ENCODE results near the gene CNOT9. TPM values are rescaled to one million over a fixed set of nuclear protein-coding genes. Genes with fewer than 3 reads are reported as not detected.

CNOT9 gene, protein sequence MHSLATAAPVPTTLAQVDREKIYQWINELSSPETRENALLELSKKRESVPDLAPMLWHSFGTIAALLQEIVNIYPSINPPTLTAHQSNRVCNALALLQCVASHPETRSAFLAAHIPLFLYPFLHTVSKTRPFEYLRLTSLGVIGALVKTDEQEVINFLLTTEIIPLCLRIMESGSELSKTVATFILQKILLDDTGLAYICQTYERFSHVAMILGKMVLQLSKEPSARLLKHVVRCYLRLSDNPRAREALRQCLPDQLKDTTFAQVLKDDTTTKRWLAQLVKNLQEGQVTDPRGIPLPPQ
- total RNA-seq = 54.5 and 66.9 TPM in 2 replicates
- total RNA-seq (2013) = 43.0 TPM
- 27.7 and 28.0 TPM in 2 replicates for polyA plus RNA-seq
- 27.4 and 35.0 TPM in 2 replicates for polyA minus RNA-seq

- Histone ChIP-seq H3K27ac (ENCODE audit: low read length in 2 of 2) (peak within 1 kb of the TSS; percentile 93 to 95), H3K36me3 (replicated peaks in 1 of 2; ENCODE audit: control extremely low read depth in 1 of 2, control insufficient read depth in 1 of 2, extremely low read depth in 1 of 2, insufficient read depth in 2 of 2, low read length in 1 of 2) (peaks cover 0 to 15% of the 10 kb centered on the region in 2 experiments), H3K27me3 (replicated peaks in 1 of 4; ENCODE audit: control extremely low read depth in 1 of 4, control insufficient read depth in 3 of 4, insufficient read depth in 4 of 4, low read length in 3 of 4) (no peaks in the 10 kb centered on the region), H3K4me3 (ENCODE audit: control extremely low read depth in 1 of 5, extremely low read depth in 1 of 5, insufficient read depth in 1 of 5, low read depth in 2 of 5, low read length in 4 of 5) (peak within 1 kb of the TSS; percentile 65 to 91 (median 84)), H3K79me2 (ENCODE audit: control insufficient read depth, insufficient read depth, low read length) (peaks cover 94% of the 10 kb centered on the region), H2AFZ (ENCODE audit: insufficient read depth, low read depth, low read length, poor library complexity, severe bottlenecking) (peak within 1 kb of the TSS; percentile 83), H4K20me1 (ENCODE audit: control insufficient read depth, insufficient read depth, low read length, poor library complexity, severe bottlenecking) (no peaks in the 10 kb centered on the region), H3K4me1 (ENCODE audit: control insufficient read depth in 2 of 2, insufficient read depth in 2 of 2, low read length in 2 of 2) (peaks cover 29 to 31% of the 10 kb centered on the region in 2 donors), H3K9me3 (ENCODE audit: control extremely low read depth in 1 of 3, control insufficient read depth in 2 of 3, insufficient read depth in 1 of 3, low read length in 2 of 3) (no peaks in the 10 kb centered on the region), H3K4me2 (replicated peaks; ENCODE audit: low read depth, low read length, poor library complexity, severe bottlenecking) (peak within 1 kb of the TSS; percentile 94), H3K9ac (ENCODE audit: low read length) (peak within 1 kb of the TSS; percentile 98)
- intact Hi-C loops (cut with micrococcal nuclease) = loop anchor here (1.0 to 5.0 kb wide), 12 partner anchors 91 to 930 kb away; partner anchors contain the start of genes AAMP, ARPC2, BCS1L and CNPPD1
- CTCF ChIA-PET = interaction anchor here (0.6 kb wide), 1 partner anchor 90 kb away, joined by 3 read pairs; no protein-coding TSS in a partner anchor
- Mint-ChIP-seq H3K9me3 (ENCODE audit: insufficient read depth) (no peaks in the 10 kb centered on the region), H3K4me3 (peak within 1 kb of the TSS; percentile 96), H3K27me3 (no peaks in the 10 kb centered on the region), H3K4me1 (peaks cover 56% of the 10 kb centered on the region), H3K27ac (peak within 1 kb of the TSS; percentile 100)
- POLR2A ChIA-PET = no interaction called here
- DNase-seq (peak; percentile 100), ATAC-seq (ENCODE audit: low read depth) (peak; percentile 92)
- TF ChIP-seq EZH2 (IDR thresholded peaks at IDR 0.05; ENCODE audit: borderline replicate concordance, insufficient read depth, low read depth, low read length, poor library complexity, severe bottlenecking) (no peak), CTCF (IDR thresholded peaks at IDR 0.05) (no peak)
- WGBS (ENCODE audit: insufficient coverage) = under 1% methylated on average over 76 of the region's 77 CpGs
Measured at GRCh38 chr2:218568190-218569037, at the start of gene CNOT9, which contains the start of gene USP37. Gene CNOT9 (plus strand): TSS chr2:218568839. CDS start chr2:218568955, 116 bp downstream. Gene USP37 (minus strand): TSS chr2:218568351. CDS start chr2:218558653, 9,698 bp downstream.
